B cell (primary cell): ENCODE results near the gene MRTFA. TPM values are rescaled to one million over a fixed set of nuclear protein-coding genes. Genes with fewer than 3 reads are reported as not detected.

Experiments used
- ATAC-seq: fragments of 200-7000 bp; cut with Tn5 transposase; one replicate; pipeline ENCODE4 v1.10.0; 2021; ENCODE audit warnings: low read depth, mild to moderate bottlenecking, moderate number of reproducible peaks, moderate library complexity
- CTCF ChIA-PET: fragments of 350-600 bp; sonication (Branson Sonifier 250); formaldehyde crosslinking; loops from one replicate; lab custom pipeline; 2021; ENCODE audit warnings: antibody characterized with exemption, inconsistent platforms; lab: Charles Lee
- POLR2A ChIA-PET: fragments of 350-600 bp; sonication (Branson Sonifier 250); formaldehyde crosslinking; loops from one replicate; lab custom pipeline; 2021; ENCODE audit warnings: antibody characterized with exemption; lab: Charles Lee
- DNase-seq: peaks from one replicate; pipeline ENCODE4 v3.0.0; 2013
- H2AFZ ChIP-seq: 2 replicates; pipeline ENCODE4 v1.6.1; 2012; ENCODE audit warnings: mild to moderate bottlenecking, low read depth, low read length; ENCODE audit not compliant: insufficient read depth, poor library complexity, severe bottlenecking
- H3K27ac ChIP-seq, 2 donors: 1 replicate in 1 of 2; 2 replicates in 1 of 2; pipeline ENCODE4 v1.5.1; 2012 to 2013; ENCODE audit warnings: low read length in 2 of 2, mild to moderate bottlenecking in 2 of 2, moderate library complexity in 1 of 2
- H3K27me3 ChIP-seq, 4 experiments: fragments of 200-600 bp in 1 of 4; sonication (generic) in 1 of 4; replicated peaks in 1 of 4; 1 replicate in 2 of 4; 2 replicates in 2 of 4; pipeline versions ENCODE4 v1.6.1 to v1.7.0; 2013 to 2016; ENCODE audit warnings: low read length in 3 of 4, mild to moderate bottlenecking in 2 of 4, mixed read lengths in 1 of 4, moderate library complexity in 1 of 4; ENCODE audit not compliant: insufficient read depth in 4 of 4, control insufficient read depth in 3 of 4; ENCODE audit errors: control extremely low read depth in 1 of 4
- H3K36me3 ChIP-seq, 2 experiments: replicated peaks in 1 of 2; 1 replicate in 1 of 2; 2 replicates in 1 of 2; pipeline versions ENCODE4 v1.6.1 to v1.7.1; 2013; ENCODE audit warnings: low read length in 1 of 2; ENCODE audit not compliant: insufficient read depth in 2 of 2, control insufficient read depth in 1 of 2; ENCODE audit errors: control extremely low read depth in 1 of 2, extremely low read depth in 1 of 2
- H3K4me1 ChIP-seq, 2 donors: fragments of 200-600 bp in 1 of 2; sonication (generic) in 1 of 2; 1 replicate in 1 of 2; 2 replicates in 1 of 2; pipeline versions ENCODE4 v1.5.1 to v1.6.1; 2013 to 2017; ENCODE audit warnings: low read length in 2 of 2; ENCODE audit not compliant: control insufficient read depth in 2 of 2, insufficient read depth in 2 of 2
- H3K4me2 ChIP-seq: replicated peaks from 2 replicates; pipeline ENCODE3; 2012; ENCODE audit warnings: mild to moderate bottlenecking, low read depth, low read length; ENCODE audit not compliant: poor library complexity, severe bottlenecking
- H3K4me3 ChIP-seq, 5 experiments: fragments of 200-600 bp in 1 of 5; sonication (generic) in 1 of 5; 1 replicate in 3 of 5; 2 replicates in 2 of 5; pipeline versions ENCODE4 v1.5.1 to v1.7.0; 2011 to 2016; ENCODE audit warnings: low read length in 4 of 5, mild to moderate bottlenecking in 4 of 5, low read depth in 2 of 5, control low read depth in 1 of 5, moderate library complexity in 1 of 5; ENCODE audit not compliant: insufficient read depth in 1 of 5; ENCODE audit errors: control extremely low read depth in 1 of 5, extremely low read depth in 1 of 5
- H3K79me2 ChIP-seq: fragments of 200-600 bp; sonication (generic); one replicate; pipeline ENCODE4 v1.6.0; 2016; ENCODE audit warnings: low read length; ENCODE audit not compliant: control insufficient read depth, insufficient read depth
- H3K9ac ChIP-seq: fragments of 200-600 bp; sonication (generic); 2 replicates; pipeline ENCODE4 v1.6.1; 2017; ENCODE audit warnings: mild to moderate bottlenecking, low read length, moderate library complexity
- H3K9me3 ChIP-seq, 3 donors: one replicate each; pipeline versions ENCODE4 v1.6.1 to v1.7.1; 2013; ENCODE audit warnings: low read length in 2 of 3; ENCODE audit not compliant: control insufficient read depth in 2 of 3, insufficient read depth in 1 of 3; ENCODE audit errors: control extremely low read depth in 1 of 3
- H4K20me1 ChIP-seq: 2 replicates; pipeline ENCODE4 v1.6.0; 2012; ENCODE audit warnings: mild to moderate bottlenecking, low read length; ENCODE audit not compliant: insufficient read depth, control insufficient read depth, poor library complexity, severe bottlenecking
- H3K27ac Mint-ChIP-seq: one replicate; pipeline ENCODE4 v1.8.0; 2021; ENCODE audit warnings: mixed read lengths
- H3K27me3 Mint-ChIP-seq: one replicate; pipeline ENCODE4 v1.8.0; 2021; ENCODE audit warnings: mixed read lengths
- H3K4me1 Mint-ChIP-seq: one replicate; pipeline ENCODE4 v1.8.0; 2021; ENCODE audit warnings: mixed read lengths
- H3K4me3 Mint-ChIP-seq: one replicate; pipeline ENCODE4 v1.8.0; 2021; ENCODE audit warnings: mixed read lengths
- H3K9me3 Mint-ChIP-seq: one replicate; pipeline ENCODE4 v1.8.0; 2022; ENCODE audit warnings: mixed read lengths; ENCODE audit not compliant: insufficient read depth
- EZH2 ChIP-seq: IDR thresholded peaks from 2 replicates; pipeline ENCODE4 v1.6.1; 2012; ENCODE audit warnings: borderline replicate concordance, low read depth, mild to moderate bottlenecking, moderate library complexity, low read length; ENCODE audit not compliant: insufficient read depth, poor library complexity, severe bottlenecking
- WGBS: methylation state at CpG from one replicate; pipeline ENCODE4 v1.1.5; 2013; ENCODE audit warnings: missing lambda C conversion rate; ENCODE audit not compliant: insufficient coverage; 5-methylcytosine and 5-hydroxymethylcytosine counted together
- intact Hi-C: fragments of 100-400 bp; cut with micrococcal nuclease; formaldehyde crosslinking; loops from one replicate; pipeline ENCODE4 v1.10.0; 2022
- polyA plus RNA-seq: library from polyadenylated mRNA; depleted of rRNA; stranded (reverse); fragments of >200 nt; gene quantifications from 2 replicates; pipeline ENCODE4 v1.2.3, GENCODE V29; 2012
- total RNA-seq, 2 donors: library from RNA; stranded (reverse); fragments of 120-200 nt in 1 of 2; gene quantifications; 1 replicate in 1 of 2; 2 replicates in 1 of 2; pipeline versions ENCODE4 v1.2.3 to v1.2.4, GENCODE V29; 2013 to 2022
- TF ChIP-seq, protein P1 (sequence below): fragments of 200-600 bp; IDR thresholded peaks from one replicate; pipeline ENCODE4 v1.8.0; 2022; ENCODE audit warnings: antibody characterized with exemption, mild to moderate bottlenecking

The MRTFA gene
- total and polyA plus RNA-seq, 2 donors (not counting 1 experiment from before 2014, with no cell fraction given): 28.9 to 82.6 TPM

GRCh38 chr22:40377931-40378330 lies 258.6 kb downstream of the MRTFA start:
- no peak overlapping the region for H3K4me3 Mint-ChIP-seq
- Histone ChIP-seq H3K4me2 (peak overlapping the region; percentile 49), H3K27ac (peak overlapping the region; percentile 20 to 65), H4K20me1 (peaks cover 8% of the 10 kb centered on the region), H3K4me1 (peaks cover 53 to 63% of the 10 kb centered on the region in 2 donors), H2AFZ (no peak overlapping the region), H3K9ac (no peak overlapping the region), H3K79me2 (peaks cover 96% of the 10 kb centered on the region), H3K4me3 (no peak overlapping the region), H3K27me3 (no peaks in the 10 kb centered on the region), H3K9me3 (no peaks in the 10 kb centered on the region), H3K36me3 (peaks cover 3 to 7% of the 10 kb centered on the region in 2 experiments)
- intact Hi-C loops: no loop called here
- no peak for TF ChIP-seq EZH2
- TF ChIP-seq, protein P1, sequence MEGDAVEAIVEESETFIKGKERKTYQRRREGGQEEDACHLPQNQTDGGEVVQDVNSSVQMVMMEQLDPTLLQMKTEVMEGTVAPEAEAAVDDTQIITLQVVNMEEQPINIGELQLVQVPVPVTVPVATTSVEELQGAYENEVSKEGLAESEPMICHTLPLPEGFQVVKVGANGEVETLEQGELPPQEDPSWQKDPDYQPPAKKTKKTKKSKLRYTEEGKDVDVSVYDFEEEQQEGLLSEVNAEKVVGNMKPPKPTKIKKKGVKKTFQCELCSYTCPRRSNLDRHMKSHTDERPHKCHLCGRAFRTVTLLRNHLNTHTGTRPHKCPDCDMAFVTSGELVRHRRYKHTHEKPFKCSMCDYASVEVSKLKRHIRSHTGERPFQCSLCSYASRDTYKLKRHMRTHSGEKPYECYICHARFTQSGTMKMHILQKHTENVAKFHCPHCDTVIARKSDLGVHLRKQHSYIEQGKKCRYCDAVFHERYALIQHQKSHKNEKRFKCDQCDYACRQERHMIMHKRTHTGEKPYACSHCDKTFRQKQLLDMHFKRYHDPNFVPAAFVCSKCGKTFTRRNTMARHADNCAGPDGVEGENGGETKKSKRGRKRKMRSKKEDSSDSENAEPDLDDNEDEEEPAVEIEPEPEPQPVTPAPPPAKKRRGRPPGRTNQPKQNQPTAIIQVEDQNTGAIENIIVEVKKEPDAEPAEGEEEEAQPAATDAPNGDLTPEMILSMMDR: no peak
- H3K27me3 Mint-ChIP-seq: no peaks in the 10 kb centered on the region
- no CpG with 5 or more reads among the region's 2 CpGs for WGBS
- H3K4me1 Mint-ChIP-seq: peaks cover 67% of the 10 kb centered on the region
- peak overlapping the region; percentile 50 for H3K27ac Mint-ChIP-seq
- no peaks in the 10 kb centered on the region for H3K9me3 Mint-ChIP-seq
- ATAC-seq (no peak), DNase-seq (no peak)
- ChIA-PET CTCF (interaction anchor here (0.8 to 1.2 kb wide), 2 partner anchors 30 to 110 kb away, joined by 3 read pairs; no protein-coding TSS in a partner anchor), POLR2A (interaction anchor here (0.6 kb wide), 1 partner anchor 105 kb away, joined by 6 read pairs; no protein-coding TSS in a partner anchor)

GRCh38 chr22:40376149-40376548 lies 260.4 kb downstream of the MRTFA start:
- H3K4me1 Mint-ChIP-seq: peaks cover 68% of the 10 kb centered on the region
- H3K27ac ChIP-seq: peak overlapping the region in 1 of 2 donors; percentile 71
- H3K4me1 ChIP-seq: peaks cover 48 to 51% of the 10 kb centered on the region in 2 donors
- no peaks in the 10 kb centered on the region for H3K27me3 ChIP-seq
- TF ChIP-seq EZH2: no peak
- TF ChIP-seq, protein P1: no peak
- peak overlapping the region in 1 of 5 experiments; percentile 1 for H3K4me3 ChIP-seq
- no peaks in the 10 kb centered on the region for H3K9me3 ChIP-seq
- peaks cover 5% of the 10 kb centered on the region in 2 experiments for H3K36me3 ChIP-seq
- H2AFZ ChIP-seq: no peak overlapping the region
- peak overlapping the region; percentile 69 for H3K4me3 Mint-ChIP-seq
- H3K27me3 Mint-ChIP-seq: no peaks in the 10 kb centered on the region
- ChIA-PET CTCF (interaction anchor here (0.6 kb wide), 1 partner anchor 98 kb away, joined by 3 read pairs; no protein-coding TSS in a partner anchor), POLR2A (interaction anchor here (0.7 kb wide), 1 partner anchor 646 kb away, joined by 7 read pairs; no protein-coding TSS in a partner anchor)
- H4K20me1 ChIP-seq: peaks cover 8% of the 10 kb centered on the region
- peak overlapping the region; percentile 89 for H3K27ac Mint-ChIP-seq
- intact Hi-C loops: loop anchor here (1.0 kb wide), 1 partner anchor 9 kb away; no protein-coding TSS in a partner anchor
- peaks cover 96% of the 10 kb centered on the region for H3K79me2 ChIP-seq
- peak overlapping the region; percentile 52 for H3K4me2 ChIP-seq
- DNase-seq (peak; percentile 58), ATAC-seq (peak; percentile 71)
- H3K9me3 Mint-ChIP-seq: no peaks in the 10 kb centered on the region
- H3K9ac ChIP-seq: peak overlapping the region; percentile 9
- 0% methylated on average over 1 of the region's 5 CpGs for WGBS
